Endothelial cell of umbilical vein (primary cell): ENCODE measurements around the gene DIAPH3. TPM values are rescaled to one million over a fixed set of nuclear protein-coding genes. Genes with fewer than 3 reads are reported as not detected.

Source experiments
- BruUV-seq: library from RNA; stranded (reverse); fragments of 400-500 nt; replicated peaks from 2 replicates; lab custom pipeline; 2021; lab: Mats Ljungman, UMichigan
- CTCF ChIA-PET: fragments of 300-600, 350-600 bp; sonication (Branson Sonifier 250); formaldehyde crosslinking; loops from one replicate; lab custom pipeline; 2021; ENCODE audit warnings: antibody characterized with exemption, inconsistent platforms; lab: Charles Lee
- POLR2A ChIA-PET: fragments of 300-600, 350-600 bp; sonication (Branson Sonifier 250); formaldehyde crosslinking; loops from one replicate; lab custom pipeline; 2021; ENCODE audit warnings: antibody characterized with exemption, inconsistent platforms; lab: Charles Lee
- DNase-seq: peaks from one replicate; pipeline ENCODE4 v3.0.0-alpha.2; 2011; ENCODE audit warnings: low read depth, low spot score
- FAIRE-seq: peaks from 2 replicates; lab custom pipeline; 2011; peaks lifted over from hg19 to GRCh38; lab: Jason Lieb, UNC
- H2AFZ ChIP-seq: 2 replicates; pipeline ENCODE4 v1.6.0; 2012; ENCODE audit warnings: low read depth, low read length, control low read depth, inconsistent platforms
- H3K27ac ChIP-seq: 2 replicates; pipeline ENCODE4 v1.5.1; 2011; ENCODE audit warnings: low read depth, mild to moderate bottlenecking, control low read depth, low read length, moderate library complexity; ENCODE audit not compliant: insufficient read depth
- H3K27me3 ChIP-seq, 2 experiments: 2 replicates each; pipeline versions ENCODE4 v1.6.0 to v1.6.1; 2011; ENCODE audit warnings: low read length in 2 of 2, mixed read lengths in 1 of 2; ENCODE audit not compliant: control insufficient read depth in 2 of 2, insufficient read depth in 2 of 2
- H3K36me3 ChIP-seq, 2 experiments: 2 replicates in 1 of 2; 3 replicates in 1 of 2; pipeline ENCODE4 v1.5.1; 2011; ENCODE audit warnings: low read length in 2 of 2, mild to moderate bottlenecking in 1 of 2, moderate library complexity in 1 of 2; ENCODE audit not compliant: control insufficient read depth in 2 of 2, insufficient read depth in 2 of 2; ENCODE audit errors: extremely low read depth in 1 of 2
- H3K4me1 ChIP-seq: 3 replicates; pipeline ENCODE4 v1.5.1; 2011; ENCODE audit warnings: mild to moderate bottlenecking, low read length; ENCODE audit not compliant: control insufficient read depth, insufficient read depth; ENCODE audit errors: extremely low read depth
- H3K4me2 ChIP-seq: 2 replicates; pipeline ENCODE4 v1.6.1; 2011; ENCODE audit warnings: low read length, control low read depth, mixed read lengths; ENCODE audit not compliant: insufficient read depth
- H3K4me3 ChIP-seq, 3 experiments: fragments of 200-600 bp in 1 of 3; sonication (generic), shearing (Covaris generic) in 1 of 3; replicated peaks in 1 of 3; 2 replicates each; pipeline ENCODE4 v1.5.1; 2011 to 2016; ENCODE audit warnings: control low read depth in 3 of 3, low read length in 3 of 3, mild to moderate bottlenecking in 2 of 3, inconsistent platforms in 1 of 3, low read depth in 1 of 3, moderate library complexity in 1 of 3; ENCODE audit not compliant: insufficient read depth in 1 of 3
- H3K79me2 ChIP-seq: 2 replicates; pipeline ENCODE4 v1.6.0; 2012; ENCODE audit warnings: low read length, inconsistent platforms; ENCODE audit not compliant: control insufficient read depth, insufficient read depth
- H3K9ac ChIP-seq: replicated peaks from 2 replicates; pipeline ENCODE3; 2011; ENCODE audit warnings: low read length, control low read depth; ENCODE audit not compliant: insufficient read depth; ENCODE audit errors: extremely low read depth
- H3K9me1 ChIP-seq: replicated peaks from 3 replicates; pipeline ENCODE4 v1.6.0; 2011; ENCODE audit warnings: mild to moderate bottlenecking, low read length; ENCODE audit not compliant: control insufficient read depth, insufficient read depth; ENCODE audit errors: extremely low read depth
- H3K9me3 ChIP-seq: replicated peaks from 2 replicates; pipeline ENCODE4 v1.5.1; 2012; ENCODE audit warnings: low read length, inconsistent platforms; ENCODE audit not compliant: control insufficient read depth, insufficient read depth
- H4K20me1 ChIP-seq: replicated peaks from 2 replicates; pipeline ENCODE3; 2011; ENCODE audit warnings: mild to moderate bottlenecking, low read length; ENCODE audit not compliant: control insufficient read depth, insufficient read depth; ENCODE audit errors: extremely low read depth
- EZH2 ChIP-seq: IDR thresholded peaks from 2 replicates; pipeline ENCODE4 v1.6.1; 2012; ENCODE audit warnings: borderline replicate concordance, low read depth, mild to moderate bottlenecking, moderate library complexity, low read length, inconsistent platforms; ENCODE audit not compliant: severe bottlenecking
- FOS ChIP-seq: IDR thresholded peaks from 2 replicates; pipeline ENCODE4 v1.6.1; 2011; ENCODE audit warnings: mild to moderate bottlenecking, low read length, moderate library complexity, borderline replicate concordance; ENCODE audit not compliant: insufficient read depth
- GATA2 ChIP-seq: IDR thresholded peaks from 2 replicates; pipeline ENCODE4 v1.7.0; 2011; ENCODE audit warnings: low read depth, mild to moderate bottlenecking, moderate library complexity, mixed read lengths, low read length; ENCODE audit not compliant: insufficient read length, insufficient read depth
- JUN ChIP-seq: IDR thresholded peaks from 2 replicates; pipeline ENCODE4 v1.6.1; 2011; ENCODE audit warnings: borderline replicate concordance, low read depth; ENCODE audit not compliant: insufficient read length, insufficient read depth
- MYC ChIP-seq: IDR thresholded peaks from one replicate; pipeline ENCODE4 v1.6.1; 2011; ENCODE audit warnings: mild to moderate bottlenecking, low read depth, low read length
- POLR2A ChIP-seq: IDR thresholded peaks from 2 replicates; pipeline ENCODE4 v1.6.1; 2012; ENCODE audit warnings: low read depth, mild to moderate bottlenecking, control low read depth, low read length
- POLR2AphosphoS5 ChIP-seq: IDR thresholded peaks from 2 replicates; pipeline ENCODE4 v1.6.1; 2012; ENCODE audit warnings: low read depth, mild to moderate bottlenecking, control low read depth, low read length, moderate library complexity; ENCODE audit not compliant: insufficient read depth
- dilution Hi-C: fragments of 300-500 bp; cut with MboI; formaldehyde crosslinking; loops from one replicate; pipeline ENCODE4 v1.15.0; 2019; ENCODE audit warnings: low sequenced_read_pairs; ENCODE audit not compliant: extremely low pct_ligation_motif_present
- intact Hi-C: fragments of 100-400 bp; cut with micrococcal nuclease; formaldehyde crosslinking; loops from one replicate; pipeline ENCODE4 v1.10.0; 2022
- polyA plus RNA-seq, 4 experiments: library from polyadenylated mRNA; depleted of rRNA in 3 of 4; stranded (reverse) in 3 of 4; unstranded in 1 of 4; fragments of >200 nt; gene quantifications; 2 replicates each; pipeline versions ENCODE4 v1.2.1 to v1.2.3, GENCODE V29; 2011 to 2012; ENCODE audit warnings: missing spikeins in 1 of 4
- total RNA-seq: library from RNA; stranded (reverse); gene quantifications from 2 replicates; pipeline ENCODE4 v1.2.3, GENCODE V29; 2021
- TF ChIP-seq, protein P1 (sequence below), 2 donors: IDR thresholded peaks; 1 replicate in 1 of 2; 2 replicates in 1 of 2; pipeline ENCODE4 v1.5.1; 2011; ENCODE audit warnings: low read length in 2 of 2, mild to moderate bottlenecking in 2 of 2, moderate library complexity in 2 of 2, control low read depth in 1 of 2, inconsistent platforms in 1 of 2, low read depth in 1 of 2; ENCODE audit not compliant: insufficient read depth in 1 of 2; ENCODE audit errors: extremely low read depth in 1 of 2
- TF ChIP-seq, protein P2 (sequence below): IDR thresholded peaks from 2 replicates; pipeline ENCODE4 v1.6.1; 2011; ENCODE audit not compliant: insufficient read depth, insufficient read length

Gene DIAPH3
- total and polyA plus RNA-seq, 2 donors (not counting 3 experiments of a cell fraction or from before 2014, with no cell fraction given), result 9.9 to 44.0 TPM

DNA sequence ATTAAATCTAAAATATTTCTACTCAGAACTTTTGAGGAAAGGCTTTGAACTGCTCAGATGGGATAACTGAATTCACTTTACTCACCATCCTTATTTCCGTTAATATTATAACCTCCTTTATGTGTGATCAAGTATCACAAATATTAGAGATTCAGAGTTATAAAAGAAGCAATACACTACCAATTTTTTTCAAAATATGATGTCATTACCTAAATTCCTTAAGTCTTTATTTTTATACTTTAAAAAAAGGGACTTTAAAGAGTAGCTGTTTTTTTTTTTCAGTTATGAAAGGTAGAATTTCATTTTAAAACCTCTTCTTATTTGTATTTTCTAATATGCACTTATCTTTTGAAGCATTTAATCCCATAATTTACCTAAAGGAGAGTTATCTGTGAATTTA, 239.5 kb downstream of the DIAPH3 start:
- Histone ChIP-seq H3K36me3 (peaks cover 0 to 4% of the 10 kb centered on the region in 2 experiments), H2AFZ (no peak overlapping the region), H3K27ac (no peak overlapping the region), H3K79me2 (no peaks in the 10 kb centered on the region), H3K4me3 (no peak overlapping the region), H3K4me1 (no peaks in the 10 kb centered on the region), H3K9me1 (no peaks in the 10 kb centered on the region), H4K20me1 (no peaks in the 10 kb centered on the region), H3K9me3 (no peaks in the 10 kb centered on the region), H3K9ac (no peak overlapping the region), H3K27me3 (no peaks in the 10 kb centered on the region), H3K4me2 (no peak overlapping the region)
- ChIA-PET CTCF (no interaction called here), POLR2A (no interaction called here)
- dilution Hi-C loops (no loop called here), intact Hi-C loops (no loop called here)
- DNase-seq (no peak), FAIRE-seq (no peak)
- TF ChIP-seq GATA2 (no peak), EZH2 (no peak), POLR2A (no peak), FOS (no peak), JUN (no peak)
- TF ChIP-seq, protein P1, sequence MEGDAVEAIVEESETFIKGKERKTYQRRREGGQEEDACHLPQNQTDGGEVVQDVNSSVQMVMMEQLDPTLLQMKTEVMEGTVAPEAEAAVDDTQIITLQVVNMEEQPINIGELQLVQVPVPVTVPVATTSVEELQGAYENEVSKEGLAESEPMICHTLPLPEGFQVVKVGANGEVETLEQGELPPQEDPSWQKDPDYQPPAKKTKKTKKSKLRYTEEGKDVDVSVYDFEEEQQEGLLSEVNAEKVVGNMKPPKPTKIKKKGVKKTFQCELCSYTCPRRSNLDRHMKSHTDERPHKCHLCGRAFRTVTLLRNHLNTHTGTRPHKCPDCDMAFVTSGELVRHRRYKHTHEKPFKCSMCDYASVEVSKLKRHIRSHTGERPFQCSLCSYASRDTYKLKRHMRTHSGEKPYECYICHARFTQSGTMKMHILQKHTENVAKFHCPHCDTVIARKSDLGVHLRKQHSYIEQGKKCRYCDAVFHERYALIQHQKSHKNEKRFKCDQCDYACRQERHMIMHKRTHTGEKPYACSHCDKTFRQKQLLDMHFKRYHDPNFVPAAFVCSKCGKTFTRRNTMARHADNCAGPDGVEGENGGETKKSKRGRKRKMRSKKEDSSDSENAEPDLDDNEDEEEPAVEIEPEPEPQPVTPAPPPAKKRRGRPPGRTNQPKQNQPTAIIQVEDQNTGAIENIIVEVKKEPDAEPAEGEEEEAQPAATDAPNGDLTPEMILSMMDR (IDR thresholded peaks at IDR 0.05; ENCODE audit: extremely low read depth in 1 of 2, insufficient read depth in 1 of 2, low read depth in 1 of 2, low read length in 2 of 2), result no peak
- no TSS peak for BruUV-seq

DNA sequence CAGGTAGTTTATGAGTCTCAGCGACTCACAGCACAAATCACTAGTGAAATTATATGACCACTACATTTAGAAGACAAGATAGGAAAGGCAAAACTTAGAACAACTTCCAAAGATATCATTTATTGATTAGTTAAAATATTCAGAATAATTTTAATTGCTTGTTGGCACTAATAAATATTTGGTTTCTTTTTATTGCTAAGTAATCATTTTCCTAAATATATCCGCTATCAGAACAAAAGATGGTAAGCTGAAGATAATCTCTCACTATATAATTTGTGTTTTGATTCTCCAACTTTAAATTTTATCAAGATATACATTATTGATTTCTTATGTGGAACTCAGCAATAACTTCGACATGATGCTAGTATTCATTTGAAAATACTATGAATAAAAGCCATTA, 248.5 kb downstream of the DIAPH3 start:
- Histone ChIP-seq H3K27me3 (no peaks in the 10 kb centered on the region), H3K4me3 (no peak overlapping the region), H4K20me1 (no peaks in the 10 kb centered on the region), H3K36me3 (no peaks in the 10 kb centered on the region), H2AFZ (no peak overlapping the region), H3K4me1 (no peaks in the 10 kb centered on the region), H3K79me2 (no peaks in the 10 kb centered on the region), H3K9ac (no peak overlapping the region), H3K9me3 (no peaks in the 10 kb centered on the region), H3K4me2 (no peak overlapping the region), H3K9me1 (no peaks in the 10 kb centered on the region), H3K27ac (no peak overlapping the region)
- no peak for TF ChIP-seq GATA2
- TF ChIP-seq POLR2AphosphoS5, result no peak
- TF ChIP-seq, protein P2, sequence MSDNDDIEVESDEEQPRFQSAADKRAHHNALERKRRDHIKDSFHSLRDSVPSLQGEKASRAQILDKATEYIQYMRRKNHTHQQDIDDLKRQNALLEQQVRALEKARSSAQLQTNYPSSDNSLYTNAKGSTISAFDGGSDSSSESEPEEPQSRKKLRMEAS, result no peak
- TF ChIP-seq JUN, result no peak
- no peak for TF ChIP-seq POLR2A
- no peak for TF ChIP-seq EZH2
- TF ChIP-seq FOS, result no peak
- TF ChIP-seq, protein P1 (IDR thresholded peaks at IDR 0.05; ENCODE audit: extremely low read depth in 1 of 2, insufficient read depth in 1 of 2, low read depth in 1 of 2, low read length in 2 of 2), result no peak
- TF ChIP-seq MYC, result no peak
- intact Hi-C loops, result no loop called here
- dilution Hi-C loops, result no loop called here
- CTCF ChIA-PET, result interaction anchor here (0.8 to 2.3 kb wide), 3 partner anchors 9 to 516 kb away, joined by 3 to 7 read pairs (median 4); no protein-coding TSS in a partner anchor
- DNase-seq (no peak), FAIRE-seq (no peak)
- BruUV-seq, result no TSS peak
- POLR2A ChIA-PET, result no interaction called here
